Transverse colon (tissue), 4 donors: ENCODE measurements around the gene NXNL2.

Source experiments
- CTCF ChIP-seq, 5 experiments: fragments of 200-600 bp in 3 of 5; fragments of 450-650 bp in 2 of 5; sonication (generic) in 3 of 5; IDR thresholded peaks; 1 replicate in 2 of 5; 2 replicates in 3 of 5; pipeline ENCODE4 v1.5.1; 2016 to 2017; ENCODE audit warnings: antibody characterized with exemption in 5 of 5, inconsistent platforms in 3 of 5, mild to moderate bottlenecking in 2 of 5, moderate library complexity in 1 of 5
- POLR2AphosphoS5 ChIP-seq, 3 donors: sonication (generic); formaldehyde crosslinking; IDR thresholded peaks; one replicate each; pipeline ENCODE4 v1.6.1; 2016; ENCODE audit warnings: antibody characterized with exemption in 3 of 3

- no peak for TF ChIP-seq POLR2AphosphoS5 (IDR thresholded peaks at IDR 0.05)
- no peak for TF ChIP-seq CTCF (IDR thresholded peaks at IDR 0.05)
Measured at GRCh38 chr9:88511906-88512305, 23.1 kb upstream of the NXNL2 start.
